22Rv1 (cell line): ENCODE results near the gene SLC19A1.

Experiments used
- CTCF ChIP-seq: fragments of 450-650 bp; IDR thresholded peaks from 2 replicates; pipeline ENCODE4 v1.5.1; 2017; ENCODE audit warnings: mild to moderate bottlenecking
- ZFX ChIP-seq: fragments of 450-650 bp; IDR thresholded peaks from 2 replicates; pipeline ENCODE4 v1.6.1; 2017; ENCODE audit warnings: antibody characterized with exemption, borderline replicate concordance

- TF ChIP-seq CTCF (no peak), ZFX (no peak)
Observed at GRCh38 chr21:45493401-45494001, 48.7 kb downstream of the SLC19A1 start.
